ENCODE measurements around the gene FAM193B. TPM values are rescaled to one million over a fixed set of nuclear protein-coding genes. Genes with fewer than 3 reads are reported as not detected.

Gene FAM193B
- total and polyA plus RNA-seq, 9 of the 15 experiments (the other 6 are each of a cell fraction or from before 2014, with no cell fraction given), result 4.4 to 76.4 (median 37.3) TPM

- TF ChIP-seq ZBTB11 (CRISPR knock-in tag; IDR thresholded peaks at IDR 0.05), result peak; percentile 95 to 100 (median 100)
- no peak for TF ChIP-seq PHB2 (IDR thresholded peaks at IDR 0.05; ENCODE audit: low read depth)
- no peak; the same call in 1 of the 2 replicates for TF ChIP-seq CREB1 (IDR thresholded peaks at IDR 0.05)
- no peak for TF ChIP-seq CREB1 (CRISPR knock-in tag; IDR thresholded peaks at IDR 0.05)
- TF ChIP-seq CBFB (CRISPR knock-in tag; IDR thresholded peaks at IDR 0.05), result no peak
- TF ChIP-seq ELF4 (CRISPR knock-in tag; IDR thresholded peaks at IDR 0.05), result no peak
- no peak for TF ChIP-seq SRSF3 (IDR thresholded peaks at IDR 0.05; ENCODE audit: insufficient read depth, low read length)
- no peak for TF ChIP-seq SMARCA5 (IDR thresholded peaks at IDR 0.05)
- TF ChIP-seq ZKSCAN8 (CRISPR knock-in tag; IDR thresholded peaks at IDR 0.05), result no peak
- no peak for TF ChIP-seq BCL6 (CRISPR knock-in tag; IDR thresholded peaks at IDR 0.05)
- no peak for TF ChIP-seq ATF2 (CRISPR knock-in tag; IDR thresholded peaks at IDR 0.05)
- TF ChIP-seq IRF2 (CRISPR knock-in tag; IDR thresholded peaks at IDR 0.05), result no peak
- TF ChIP-seq ASH1L (IDR thresholded peaks at IDR 0.05; ENCODE audit: borderline replicate concordance, low read depth, partially characterized antibody), result no peak
- TF ChIP-seq U2AF2 (optimal IDR thresholded peaks at IDR 0.05; ENCODE audit: low read depth, low read length), result no peak
- peak; percentile 70 for TF ChIP-seq VEZF1 (CRISPR knock-in tag; IDR thresholded peaks at IDR 0.05)
- no peak for TF ChIP-seq ZNF274 (IDR thresholded peaks at IDR 0.05; ENCODE audit: borderline replicate concordance, low read depth, low read length)
- TF ChIP-seq ZNF280B (CRISPR knock-in tag; IDR thresholded peaks at IDR 0.05), result no peak
- TF ChIP-seq FOS (IDR thresholded peaks at IDR 0.05; ENCODE audit: extremely low read depth, insufficient read length), result no peak
- TF ChIP-seq ZBTB17 (CRISPR knock-in tag; IDR thresholded peaks at IDR 0.05), result peak; percentile 66; the same call in 1 of the 2 replicates
- no peak for TF ChIP-seq SNAPC5 (CRISPR knock-in tag; IDR thresholded peaks at IDR 0.05)
These were observed 45.6 kb upstream of the FAM193B start, which contains the start of gene B4GALT7 (continued) for GRCh38 chr5:177599731-177600507.

All from K562 (cell line).